Measurements from ENCODE around the gene EIF4G2.

EIF4G2 gene

DNA sequence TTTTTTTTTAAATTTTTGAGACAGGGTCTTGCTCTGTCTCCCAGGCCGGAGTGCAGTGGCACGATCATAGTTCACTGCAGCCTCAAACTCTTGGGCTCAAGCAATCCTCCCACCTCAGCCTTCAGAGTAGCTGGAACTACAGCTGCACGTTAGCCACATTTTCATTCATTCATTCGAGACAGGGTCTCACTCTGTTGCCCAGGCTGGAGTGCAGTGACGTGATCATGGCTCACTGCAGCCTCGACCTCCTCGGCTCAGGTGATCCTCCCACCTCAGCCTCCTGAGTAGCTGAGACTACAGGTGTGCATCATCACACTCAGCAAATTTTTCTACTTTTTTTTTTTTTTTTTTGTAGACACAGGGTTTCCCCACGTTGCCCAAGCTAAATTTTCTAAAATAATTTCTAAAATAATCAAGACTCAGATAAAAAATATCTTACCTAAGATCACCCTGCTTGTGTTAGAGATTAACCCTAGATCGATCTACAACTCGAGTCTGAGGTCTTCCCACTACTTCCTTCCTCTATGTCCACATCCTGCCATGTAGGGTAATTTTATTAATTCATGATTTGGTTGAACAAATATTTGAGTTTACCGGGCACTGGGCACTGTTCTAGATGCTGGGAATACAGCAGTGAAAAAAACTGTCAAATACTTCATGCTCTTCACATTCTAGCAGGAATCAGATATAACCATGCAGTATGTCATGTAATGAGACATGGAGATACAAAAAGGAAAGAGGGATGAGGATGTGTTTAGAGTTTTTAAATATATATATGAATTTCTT is 15.1 kb downstream of the EIF4G2 start:
- Histone ChIP-seq H2BK5ac (ENCODE audit: low read depth, low read length, poor library complexity, severe bottlenecking) (no peak overlapping the region), H3K4me2 (ENCODE audit: low read length, poor library complexity, severe bottlenecking) (no peak overlapping the region), H3K27ac (ENCODE audit: low read length, poor library complexity, severe bottlenecking) (no peak overlapping the region), H3K9ac (ENCODE audit: low read length) (no peak overlapping the region), H3K79me1 (replicated peaks; ENCODE audit: low read length, poor library complexity, severe bottlenecking) (peaks cover 2% of the 10 kb centered on the region), H2AK5ac (ENCODE audit: low read length, severe bottlenecking) (no peak overlapping the region), H3K4me1 (ENCODE audit: control insufficient read depth, insufficient read depth, low read depth, low read length) (peaks cover 5% of the 10 kb centered on the region), H3K36me3 (ENCODE audit: control insufficient read depth in 1 of 2, insufficient read depth in 2 of 2, low read depth in 1 of 2, low read length in 2 of 2) (peaks cover 10 to 35% of the 10 kb centered on the region in 2 experiments), H3K4ac (ENCODE audit: low read depth in 1 of 2, low read length in 2 of 2) (no peak overlapping the region), H4K91ac (ENCODE audit: low read length) (no peak overlapping the region), H3K14ac (ENCODE audit: low read length in 2 of 2) (no peak overlapping the region), H3K18ac (ENCODE audit: low read depth in 1 of 2, low read length in 2 of 2) (no peak overlapping the region), H4K8ac (ENCODE audit: low read length) (no peak overlapping the region), H2BK120ac (ENCODE audit: low read depth, low read length) (no peak overlapping the region), H3K23ac (ENCODE audit: low read length in 2 of 2) (no peak overlapping the region), H2BK15ac (ENCODE audit: low read depth, poor library complexity, severe bottlenecking) (no peak overlapping the region), H3K4me3 (ENCODE audit: insufficient read depth in 1 of 2, low read depth in 1 of 2, low read length in 2 of 2) (no peak overlapping the region), H2AFZ (ENCODE audit: low read depth, low read length) (no peak overlapping the region), H3K27me3 (ENCODE audit: control insufficient read depth in 1 of 2, insufficient read depth in 1 of 2, low read length in 2 of 2) (peaks cover 0 to 11% of the 10 kb centered on the region in 2 experiments), H3K9me3 (ENCODE audit: control insufficient read depth, low read length) (no peaks in the 10 kb centered on the region), H2BK12ac (ENCODE audit: low read length in 2 of 2) (no peak overlapping the region)
- 93% methylated on average over 8 of the region's 11 CpGs for WGBS
- DNase-seq: no peak

DNA sequence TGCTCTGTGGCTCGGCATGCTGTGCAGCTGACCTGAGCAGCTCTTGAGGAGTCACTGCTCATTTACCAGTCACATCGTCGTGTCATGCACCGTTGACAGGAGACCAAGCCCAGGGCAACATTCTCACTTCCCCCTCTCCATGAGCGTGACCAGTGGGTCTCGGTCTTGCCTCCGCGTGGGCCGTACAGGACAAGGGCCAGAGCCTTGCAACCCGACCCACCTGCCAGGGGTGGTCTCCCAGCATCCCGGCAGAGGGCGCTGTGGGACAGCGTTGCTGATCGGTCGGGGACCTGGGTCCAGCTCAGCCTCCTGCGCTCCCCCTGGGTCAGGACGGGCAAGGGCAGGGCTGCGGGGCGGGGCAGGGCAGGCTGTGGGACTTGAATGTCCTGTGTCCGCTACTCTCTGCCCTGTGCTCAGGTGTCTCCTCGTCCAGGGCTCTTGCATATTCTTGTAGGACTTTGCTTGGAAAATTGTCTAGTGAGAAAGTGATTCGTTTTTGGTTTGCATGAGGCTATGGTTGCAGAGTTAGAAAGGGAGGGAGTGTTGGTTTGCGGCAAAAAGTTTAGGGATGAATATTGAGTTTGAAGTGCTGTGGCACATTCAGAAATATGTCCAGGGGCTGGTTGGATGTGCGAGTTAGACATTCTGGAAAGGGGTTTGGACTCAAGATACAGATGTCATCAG is 16.2 kb downstream of the EIF4G2 start:
- no peak overlapping the region for H3K23ac ChIP-seq (ENCODE audit: low read length in 2 of 2)
- whole genome bisulfite sequencing: 13% methylated on average over 24 of the region's 24 CpGs

DNA sequence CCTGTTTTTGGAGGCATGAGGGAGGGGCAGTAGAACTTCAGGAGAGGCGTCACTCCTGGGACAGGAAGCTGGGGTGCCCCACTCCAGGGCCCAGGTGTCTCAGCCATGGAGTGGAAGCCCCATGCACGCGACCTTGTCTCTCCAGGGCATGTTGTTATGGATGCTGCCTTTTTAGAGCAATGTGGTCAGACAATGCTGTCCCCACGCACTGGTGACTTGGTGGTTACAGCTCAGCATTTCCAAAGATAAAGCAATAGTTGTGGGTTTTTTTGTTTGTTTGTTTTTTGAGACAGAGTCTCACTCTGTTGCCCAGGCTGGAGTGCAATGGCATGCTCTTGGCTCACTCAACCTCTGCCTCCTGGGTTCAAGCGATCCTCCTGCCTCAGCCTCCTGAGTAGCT is 22.3 kb downstream of the EIF4G2 start:
- no peak overlapping the region for H3K27ac ChIP-seq (ENCODE audit: low read length, poor library complexity, severe bottlenecking)

More for the DNA sequence above, 16.2 kb downstream of the EIF4G2 start:
- Histone ChIP-seq H3K9me3 (ENCODE audit: control insufficient read depth, low read length) (no peaks in the 10 kb centered on the region), H2AFZ (ENCODE audit: low read depth, low read length) (no peak overlapping the region), H4K8ac (ENCODE audit: low read length) (peak overlapping the region; percentile 25), H3K36me3 (ENCODE audit: control insufficient read depth in 1 of 2, insufficient read depth in 2 of 2, low read depth in 1 of 2, low read length in 2 of 2) (peaks cover 7 to 24% of the 10 kb centered on the region in 2 experiments), H3K27ac (ENCODE audit: low read length, poor library complexity, severe bottlenecking) (no peak overlapping the region), H2BK12ac (ENCODE audit: low read length in 2 of 2) (no peak overlapping the region), H3K4me1 (ENCODE audit: control insufficient read depth, insufficient read depth, low read depth, low read length) (peaks cover 5% of the 10 kb centered on the region), H3K18ac (ENCODE audit: low read depth in 1 of 2, low read length in 2 of 2) (no peak overlapping the region), H3K9ac (ENCODE audit: low read length) (no peak overlapping the region), H2BK15ac (ENCODE audit: low read depth, poor library complexity, severe bottlenecking) (no peak overlapping the region), H2BK120ac (ENCODE audit: low read depth, low read length) (no peak overlapping the region), H3K27me3 (ENCODE audit: control insufficient read depth in 1 of 2, insufficient read depth in 1 of 2, low read length in 2 of 2) (peaks cover 0 to 11% of the 10 kb centered on the region in 2 experiments), H3K14ac (ENCODE audit: low read length in 2 of 2) (no peak overlapping the region), H3K4ac (ENCODE audit: low read depth in 1 of 2, low read length in 2 of 2) (no peak overlapping the region), H2AK5ac (ENCODE audit: low read length, severe bottlenecking) (no peak overlapping the region), H3K79me1 (replicated peaks; ENCODE audit: low read length, poor library complexity, severe bottlenecking) (no peaks in the 10 kb centered on the region), H4K91ac (ENCODE audit: low read length) (no peak overlapping the region), H3K4me2 (ENCODE audit: low read length, poor library complexity, severe bottlenecking) (peak overlapping the region; percentile 42), H2BK5ac (ENCODE audit: low read depth, low read length, poor library complexity, severe bottlenecking) (no peak overlapping the region), H3K4me3 (ENCODE audit: insufficient read depth in 1 of 2, low read depth in 1 of 2, low read length in 2 of 2) (peak overlapping the region in 1 of 2 experiments; percentile 52)
- DNase-seq: peak; percentile 76

DNA sequence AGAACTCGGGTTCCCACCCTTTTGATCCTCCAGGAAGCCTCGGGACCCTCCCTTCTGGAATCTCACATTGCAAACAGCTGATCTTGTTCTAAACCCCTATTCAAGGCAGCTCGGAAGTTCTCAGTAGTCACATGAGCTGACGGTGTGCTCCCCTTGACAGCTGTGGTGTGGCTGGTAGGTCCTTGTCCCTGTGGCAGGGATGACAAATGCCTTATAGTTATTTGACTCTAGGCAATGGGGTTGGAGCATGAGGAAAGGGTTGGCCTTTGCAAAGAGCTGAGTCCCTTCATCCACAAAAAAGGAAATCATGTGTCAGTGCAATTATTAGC is 23.6 kb downstream of the EIF4G2 start:
- H3K18ac ChIP-seq (ENCODE audit: low read depth in 1 of 2, low read length in 2 of 2): no peak overlapping the region
- H3K36me3 ChIP-seq (ENCODE audit: control insufficient read depth in 1 of 2, insufficient read depth in 2 of 2, low read depth in 1 of 2, low read length in 2 of 2): peaks cover 3% of the 10 kb centered on the region in 2 experiments
- H3K27ac ChIP-seq (ENCODE audit: low read length, poor library complexity, severe bottlenecking): no peak overlapping the region
- WGBS: 69% methylated on average over 3 of the region's 4 CpGs
- H3K23ac ChIP-seq (ENCODE audit: low read length in 2 of 2): no peak overlapping the region
- no peak overlapping the region for H4K91ac ChIP-seq (ENCODE audit: low read length)
- H3K4ac ChIP-seq (ENCODE audit: low read depth in 1 of 2, low read length in 2 of 2): no peak overlapping the region
- DNase-seq: no peak
- no peak overlapping the region for H2AFZ ChIP-seq (ENCODE audit: low read depth, low read length)
- no peaks in the 10 kb centered on the region for H3K9me3 ChIP-seq (ENCODE audit: control insufficient read depth, low read length)
- H3K4me3 ChIP-seq (ENCODE audit: insufficient read depth in 1 of 2, low read depth in 1 of 2, low read length in 2 of 2): no peak overlapping the region
- H3K9ac ChIP-seq (ENCODE audit: low read length): no peak overlapping the region
- H2AK5ac ChIP-seq (ENCODE audit: low read length, severe bottlenecking): no peak overlapping the region
- no peak overlapping the region for H3K14ac ChIP-seq (ENCODE audit: low read length in 2 of 2)
- no peak overlapping the region for H2BK120ac ChIP-seq (ENCODE audit: low read depth, low read length)
- H2BK5ac ChIP-seq (ENCODE audit: low read depth, low read length, poor library complexity, severe bottlenecking): no peak overlapping the region
- H3K4me2 ChIP-seq (ENCODE audit: low read length, poor library complexity, severe bottlenecking): no peak overlapping the region
- H3K79me1 ChIP-seq (replicated peaks; ENCODE audit: low read length, poor library complexity, severe bottlenecking): no peaks in the 10 kb centered on the region
- H4K8ac ChIP-seq (ENCODE audit: low read length): no peak overlapping the region
- no peaks in the 10 kb centered on the region for H3K4me1 ChIP-seq (ENCODE audit: control insufficient read depth, insufficient read depth, low read depth, low read length)
- H2BK15ac ChIP-seq (ENCODE audit: low read depth, poor library complexity, severe bottlenecking): no peak overlapping the region
- H2BK12ac ChIP-seq (ENCODE audit: low read length in 2 of 2): no peak overlapping the region
- no peaks in the 10 kb centered on the region for H3K27me3 ChIP-seq (ENCODE audit: control insufficient read depth in 1 of 2, insufficient read depth in 1 of 2, low read length in 2 of 2)

More for the DNA sequence above, 22.3 kb downstream of the EIF4G2 start:
- Histone ChIP-seq H3K27me3 (ENCODE audit: control insufficient read depth in 1 of 2, insufficient read depth in 1 of 2, low read length in 2 of 2) (peaks cover 0 to 5% of the 10 kb centered on the region in 2 experiments), H3K4me1 (ENCODE audit: control insufficient read depth, insufficient read depth, low read depth, low read length) (no peaks in the 10 kb centered on the region), H3K14ac (ENCODE audit: low read length in 2 of 2) (no peak overlapping the region), H2AFZ (ENCODE audit: low read depth, low read length) (no peak overlapping the region), H3K4me2 (ENCODE audit: low read length, poor library complexity, severe bottlenecking) (no peak overlapping the region), H2BK120ac (ENCODE audit: low read depth, low read length) (no peak overlapping the region), H2BK12ac (ENCODE audit: low read length in 2 of 2) (no peak overlapping the region), H3K4ac (ENCODE audit: low read depth in 1 of 2, low read length in 2 of 2) (no peak overlapping the region), H3K9me3 (ENCODE audit: control insufficient read depth, low read length) (no peaks in the 10 kb centered on the region), H3K23ac (ENCODE audit: low read length in 2 of 2) (no peak overlapping the region), H2AK5ac (ENCODE audit: low read length, severe bottlenecking) (no peak overlapping the region), H3K9ac (ENCODE audit: low read length) (no peak overlapping the region), H4K91ac (ENCODE audit: low read length) (no peak overlapping the region), H4K8ac (ENCODE audit: low read length) (no peak overlapping the region), H3K36me3 (ENCODE audit: control insufficient read depth in 1 of 2, insufficient read depth in 2 of 2, low read depth in 1 of 2, low read length in 2 of 2) (no peaks in the 10 kb centered on the region), H2BK15ac (ENCODE audit: low read depth, poor library complexity, severe bottlenecking) (no peak overlapping the region), H2BK5ac (ENCODE audit: low read depth, low read length, poor library complexity, severe bottlenecking) (no peak overlapping the region), H3K4me3 (ENCODE audit: insufficient read depth in 1 of 2, low read depth in 1 of 2, low read length in 2 of 2) (no peak overlapping the region), H3K18ac (ENCODE audit: low read depth in 1 of 2, low read length in 2 of 2) (no peak overlapping the region), H3K79me1 (replicated peaks; ENCODE audit: low read length, poor library complexity, severe bottlenecking) (no peaks in the 10 kb centered on the region)
- 97% methylated on average over 5 of the region's 5 CpGs for WGBS
- DNase-seq: no peak
